HG02970 (cell line): ENCODE results near the gene TSKU.

ENCODE experiments used
- ATAC-seq: cut with Tn5 transposase; IDR thresholded peaks from one replicate; pipeline ENCODE4 v1.9.1; 2021; ENCODE audit warnings: mild to moderate bottlenecking, moderate library complexity, moderate number of reproducible peaks; ENCODE audit not compliant: unreplicated experiment, low FRiP score

TSKU gene

DNA sequence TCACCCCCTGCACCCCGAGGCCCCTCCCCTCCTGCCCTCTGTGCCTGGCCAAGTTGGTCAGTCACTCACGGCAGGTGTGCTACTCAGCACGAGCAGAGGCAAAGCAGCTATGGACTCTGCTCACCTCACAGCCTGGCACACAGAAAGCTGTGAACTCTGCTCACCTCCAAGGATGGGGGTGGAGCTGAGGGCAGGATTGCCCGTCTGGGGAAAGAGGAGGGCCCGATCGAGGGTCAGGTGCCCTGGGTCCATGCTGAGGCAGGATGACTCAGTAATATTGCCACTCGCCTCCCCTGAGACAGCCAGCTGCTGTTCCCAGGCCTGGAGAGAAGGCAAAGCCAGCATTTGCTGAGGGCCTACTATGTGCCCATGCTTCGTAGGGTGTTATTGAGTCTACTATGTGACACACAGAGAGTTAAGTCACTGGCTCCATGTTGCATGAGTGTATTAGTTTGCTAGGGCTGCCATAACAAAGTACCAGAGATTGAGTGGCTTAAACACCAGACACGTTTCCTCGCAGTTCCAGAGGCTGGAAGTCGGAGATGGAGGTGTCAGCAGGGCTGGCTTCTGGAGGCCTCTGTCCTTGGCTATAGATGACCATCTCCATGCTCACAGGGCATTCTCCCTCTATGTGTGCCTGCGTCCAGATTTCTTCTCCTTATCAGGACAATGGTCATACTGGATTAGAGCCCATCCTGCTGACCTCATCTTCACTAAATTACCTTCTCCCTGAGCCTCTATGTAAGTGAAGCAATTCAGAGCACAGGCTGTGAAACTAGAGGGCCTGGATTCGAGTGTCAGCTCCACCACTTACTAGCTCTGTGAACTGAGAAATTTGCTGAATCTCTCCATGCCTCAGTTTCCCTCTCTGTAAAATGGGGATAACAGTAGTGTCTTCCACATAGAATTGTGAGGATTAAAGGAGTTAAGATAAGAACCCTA, 13.2 kb upstream of the TSKU start:
- no peak for ATAC-seq

GRCh38 chr11:76770642-76771445, 12.3 kb upstream of the TSKU start:
- no peak for ATAC-seq

GRCh38 chr11:76771446-76772099, 11.6 kb upstream of the TSKU start:
- no peak for ATAC-seq

- ATAC-seq = no peak
Measured at GRCh38 chr11:76772100-76772782, 10.9 kb upstream of the TSKU start.

GRCh38 chr11:76772783-76773106, 10.4 kb upstream of the TSKU start:
- ATAC-seq = no peak

- ATAC-seq = no peak
Measured at GRCh38 chr11:76773921-76774361, 9.2 kb upstream of the TSKU start.

DNA sequence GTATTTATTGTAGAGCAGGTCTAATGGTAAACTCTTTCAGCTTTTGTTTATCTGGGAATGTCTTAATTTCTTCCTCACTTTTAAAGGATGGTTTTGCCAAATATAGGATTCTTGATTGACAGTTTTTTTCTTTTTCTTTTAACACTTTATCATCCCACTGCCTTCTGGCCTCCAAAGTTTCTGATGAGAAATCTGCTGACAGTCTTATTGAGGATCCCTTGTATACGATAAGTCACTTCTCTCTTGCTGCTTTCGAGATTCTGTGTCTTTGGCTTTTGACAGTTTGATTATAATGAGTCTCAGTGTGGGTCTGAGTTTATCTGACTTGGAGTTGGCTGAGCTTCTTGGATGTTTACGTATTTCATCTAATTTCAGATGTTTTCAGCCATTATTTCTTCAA, 6.7 kb upstream of the TSKU start:
- ATAC-seq = no peak

GRCh38 chr11:76777305-76777704, 5.9 kb upstream of the TSKU start:
- ATAC-seq = no peak

- no peak for ATAC-seq
Measured at GRCh38 chr11:76777876-76778275, 5.3 kb upstream of the TSKU start.

DNA sequence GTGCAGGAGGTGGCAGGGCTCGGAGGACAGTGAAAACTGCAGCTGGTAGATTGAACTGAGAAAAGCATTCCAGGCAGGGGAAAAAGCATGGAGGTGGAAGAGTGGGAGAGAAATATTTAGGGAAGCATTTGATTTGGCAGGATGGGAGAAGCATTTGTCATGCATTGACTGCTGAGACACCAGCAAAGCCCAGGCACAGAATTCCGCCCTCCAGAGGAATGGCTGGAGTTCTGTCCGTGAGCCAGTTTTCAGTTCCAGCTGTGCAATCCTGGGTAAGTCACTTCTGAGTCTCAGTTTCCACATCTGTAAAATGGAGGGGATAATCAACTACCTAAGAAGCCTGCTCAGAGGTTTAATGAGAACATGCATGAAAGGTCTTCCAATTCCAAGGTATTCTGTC, 4.3 kb upstream of the TSKU start:
- ATAC-seq = no peak

- ATAC-seq = no peak
Measured at GRCh38 chr11:76781046-76781801, 1.9 kb upstream of the TSKU start.

DNA sequence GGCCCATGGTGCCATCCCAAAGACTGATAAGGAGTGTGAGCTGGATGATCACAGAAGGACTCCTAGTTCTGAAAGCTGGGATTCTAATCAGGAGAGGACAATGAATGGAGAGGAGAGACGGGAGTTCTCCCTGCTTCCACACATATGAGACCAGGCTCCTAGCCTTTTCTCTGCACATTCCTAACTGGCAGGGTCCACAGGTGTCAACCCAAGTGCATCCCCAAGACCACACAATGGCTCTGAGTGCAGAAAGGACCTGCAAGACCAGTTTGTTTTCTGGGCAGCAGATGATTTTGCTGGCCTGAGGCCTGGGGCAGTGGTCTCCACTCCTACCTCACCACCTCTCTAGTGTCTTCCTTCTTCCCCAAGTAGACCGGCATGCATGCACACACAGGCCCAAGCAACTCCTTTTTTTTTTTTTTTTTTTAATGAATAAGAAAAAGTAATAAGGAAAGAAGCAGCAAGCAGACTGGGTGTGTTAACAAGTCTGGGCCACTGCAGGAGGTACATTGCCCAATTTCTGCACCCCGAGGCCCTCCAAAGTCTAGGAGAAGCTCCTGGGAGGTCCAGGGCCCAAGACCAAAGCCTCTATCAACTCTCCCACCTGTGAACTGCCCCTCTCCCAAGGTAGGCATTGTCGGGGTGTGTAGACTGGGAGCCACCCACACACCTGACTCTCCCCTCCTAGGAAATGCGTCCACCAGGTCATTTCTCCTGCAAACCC, 1.2 kb upstream of the TSKU start:
- no peak for ATAC-seq

DNA sequence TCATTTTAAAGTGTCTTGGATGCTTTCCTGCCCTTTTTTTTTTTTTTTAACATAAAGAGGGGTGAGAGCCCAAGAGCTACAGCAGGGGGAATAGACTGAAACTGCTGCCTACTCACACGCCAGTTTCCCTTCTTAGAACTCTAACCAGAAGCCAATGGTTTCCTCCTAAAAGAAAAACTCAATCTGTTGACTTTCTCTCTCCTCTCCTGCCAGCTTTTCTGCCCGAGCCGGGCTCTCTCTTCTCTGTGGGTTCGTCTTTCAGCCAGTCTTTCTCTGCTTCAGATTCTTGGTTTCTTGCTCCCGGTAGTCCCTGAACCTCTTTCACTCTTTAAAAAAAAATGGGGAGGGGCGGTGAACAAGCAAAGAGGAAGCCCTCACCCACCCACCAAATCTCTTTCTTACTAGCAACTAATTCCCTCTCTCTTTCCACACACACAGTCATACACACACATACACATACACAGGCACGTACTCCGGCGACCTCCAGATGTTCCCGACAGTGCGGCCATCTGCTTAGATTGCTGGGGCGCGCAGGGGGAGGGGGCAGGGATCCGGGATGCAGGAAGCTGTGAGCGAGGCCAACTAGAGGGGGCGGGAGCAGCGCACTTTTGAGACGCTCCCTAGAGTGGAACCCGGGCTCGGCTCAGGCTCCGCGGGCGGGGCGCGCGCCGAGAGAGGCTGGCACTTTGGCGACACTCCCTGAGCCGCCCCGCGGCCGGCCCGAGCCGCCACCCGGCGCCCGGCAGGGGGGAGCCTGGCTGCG, 444 bp upstream of the TSKU start:
- no peak for ATAC-seq

GRCh38 chr11:76783896-76784813, 999 bp downstream of the TSKU start:
- ATAC-seq = no peak

DNA sequence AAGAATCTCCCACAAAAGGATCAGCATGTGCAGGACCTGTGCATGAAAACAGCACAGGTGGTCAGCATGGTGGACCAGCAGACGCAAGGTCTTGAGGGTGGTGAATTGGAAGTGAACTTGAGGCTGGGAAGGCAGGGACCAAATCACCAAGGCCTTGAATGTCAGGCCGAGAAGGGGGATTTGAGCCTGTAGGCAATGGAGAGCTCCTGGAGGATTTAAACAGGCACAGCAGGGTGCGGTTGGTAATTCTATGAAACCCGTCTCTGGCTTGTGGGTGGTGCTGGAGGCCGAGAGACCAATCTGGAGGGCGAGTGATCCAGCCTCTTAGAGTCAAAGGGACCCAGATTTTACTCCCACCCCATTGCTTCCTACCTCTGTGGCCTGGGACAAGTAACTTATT, 2.4 kb downstream of the TSKU start:
- ATAC-seq = no peak

GRCh38 chr11:76786016-76786415, 2.9 kb downstream of the TSKU start:
- ATAC-seq = no peak

DNA sequence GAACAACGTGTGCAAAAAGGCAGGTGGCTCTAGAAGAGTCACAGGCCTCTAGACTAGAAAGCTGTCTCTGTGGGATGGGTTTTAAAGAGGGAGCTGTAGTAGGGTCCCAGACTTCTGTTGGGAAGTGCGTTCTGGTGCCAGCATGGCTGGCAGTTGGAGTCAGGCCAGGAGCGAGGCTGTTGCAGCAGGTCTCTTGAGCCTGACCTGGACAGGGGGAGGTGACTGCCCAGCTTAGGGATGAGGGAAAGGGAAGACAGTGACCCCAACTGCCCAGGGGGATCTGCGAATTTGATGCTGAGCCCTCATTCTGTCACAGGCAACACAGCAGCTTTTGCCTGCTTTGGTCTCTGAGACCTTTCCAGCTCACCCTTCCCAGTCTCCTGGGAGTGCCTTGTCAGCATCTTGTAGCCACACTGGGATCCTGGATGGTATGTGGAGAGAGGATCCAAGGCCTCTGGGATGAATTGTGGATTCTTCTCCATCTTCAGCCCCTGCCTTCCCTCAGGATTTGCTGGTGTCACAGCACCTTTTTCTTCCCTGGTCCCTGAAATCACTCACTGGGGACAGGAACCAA, 3.4 kb downstream of the TSKU start:
- ATAC-seq = no peak
